Keratinocyte (primary cell): ENCODE measurements around the gene NCK1. TPM values are rescaled to one million over a fixed set of nuclear protein-coding genes. Genes with fewer than 3 reads are reported as not detected.

ENCODE experiments used
- DNase-seq: peaks from one replicate; pipeline ENCODE4 v3.0.0-alpha.2; 2011; ENCODE audit warnings: low read depth, missing footprints, low spot score
- FAIRE-seq: peaks from 2 replicates; lab custom pipeline; 2011; peaks lifted over from hg19 to GRCh38; lab: Jason Lieb, UNC
- H2AFZ ChIP-seq: 2 replicates; pipeline ENCODE4 v1.6.0; 2012; ENCODE audit warnings: low read length, control low read depth, inconsistent platforms; ENCODE audit not compliant: control insufficient read depth
- H3K27ac ChIP-seq: 2 replicates; pipeline ENCODE4 v1.5.1; 2011; ENCODE audit warnings: low read length; ENCODE audit not compliant: control insufficient read depth, insufficient read depth
- H3K27me3 ChIP-seq: 3 replicates; pipeline ENCODE4 v1.6.0; 2011; ENCODE audit warnings: low read length; ENCODE audit not compliant: control insufficient read depth, insufficient read depth; ENCODE audit errors: extremely low read depth
- H3K36me3 ChIP-seq, 2 experiments: 2 replicates in 1 of 2; 3 replicates in 1 of 2; pipeline ENCODE4 v1.5.1; 2011; ENCODE audit warnings: low read length in 2 of 2, mild to moderate bottlenecking in 1 of 2; ENCODE audit not compliant: control insufficient read depth in 2 of 2, insufficient read depth in 2 of 2; ENCODE audit errors: extremely low read depth in 1 of 2
- H3K4me1 ChIP-seq: 3 replicates; pipeline ENCODE4 v1.5.1; 2011; ENCODE audit warnings: low read length; ENCODE audit not compliant: control insufficient read depth, insufficient read depth; ENCODE audit errors: extremely low read depth
- H3K4me2 ChIP-seq: 3 replicates; pipeline ENCODE4 v1.6.0; 2011; ENCODE audit warnings: low read depth, low read length; ENCODE audit not compliant: control insufficient read depth, insufficient read depth; ENCODE audit errors: extremely low read depth
- H3K4me3 ChIP-seq, 3 experiments: fragments of 200-600 bp in 1 of 3; sonication (generic) in 1 of 3; 2 replicates in 2 of 3; 3 replicates in 1 of 3; pipeline ENCODE4 v1.5.1; 2011 to 2016; ENCODE audit warnings: low read length in 3 of 3, mild to moderate bottlenecking in 3 of 3, control low read depth in 2 of 3, inconsistent platforms in 1 of 3, low read depth in 1 of 3, mixed read lengths in 1 of 3, mixed run types in 1 of 3, moderate library complexity in 1 of 3; ENCODE audit not compliant: control insufficient read depth in 2 of 3, insufficient read depth in 2 of 3; ENCODE audit errors: extremely low read depth in 1 of 3
- H3K79me2 ChIP-seq: 2 replicates; pipeline ENCODE4 v1.6.0; 2012; ENCODE audit warnings: low read length; ENCODE audit not compliant: control insufficient read depth, insufficient read depth
- H3K9ac ChIP-seq: 3 replicates; pipeline ENCODE4 v1.6.0; 2011; ENCODE audit warnings: low read length; ENCODE audit not compliant: control insufficient read depth, insufficient read depth; ENCODE audit errors: extremely low read depth
- H3K9me1 ChIP-seq: 3 replicates; pipeline ENCODE4 v1.6.0; 2011; ENCODE audit warnings: low read length; ENCODE audit not compliant: control insufficient read depth, insufficient read depth; ENCODE audit errors: extremely low read depth
- H3K9me3 ChIP-seq: 2 replicates; pipeline ENCODE4 v1.5.1; 2012; ENCODE audit warnings: low read depth, low read length; ENCODE audit not compliant: control insufficient read depth
- H4K20me1 ChIP-seq: 3 replicates; pipeline ENCODE4 v1.6.0; 2011; ENCODE audit warnings: low read length; ENCODE audit not compliant: control insufficient read depth, insufficient read depth; ENCODE audit errors: extremely low read depth
- EZH2 ChIP-seq: IDR thresholded peaks from one replicate; pipeline ENCODE4 v1.6.1; 2012; ENCODE audit warnings: inconsistent platforms, mild to moderate bottlenecking, low read length, moderate library complexity
- dilution Hi-C: fragments of 300-500 bp; cut with MboI; formaldehyde crosslinking; loops from one replicate; pipeline ENCODE4 v1.7.0; 2020; ENCODE audit warnings: low sequenced_read_pairs; ENCODE audit not compliant: extremely low pct_ligation_motif_present
- polyA plus RNA-seq, 5 experiments: library from polyadenylated mRNA; depleted of rRNA in 3 of 5; stranded (reverse) in 3 of 5; stranded (forward) in 1 of 5; unstranded in 1 of 5; fragments of >200 nt; gene quantifications; 1 replicate in 1 of 5; 2 replicates in 3 of 5; 3 replicates in 1 of 5; pipeline versions ENCODE4 v1.2.1 to v1.2.3, GENCODE V29; 2011 to 2012; ENCODE audit warnings: missing spikeins in 2 of 5, low read depth in 1 of 5, low replicate concordance in 1 of 5
- TF ChIP-seq, protein P1 (sequence below), 3 experiments: IDR thresholded peaks in 1 of 3; conservative IDR thresholded peaks in 1 of 3; optimal IDR thresholded peaks in 1 of 3; 2 replicates in 2 of 3; 3 replicates in 1 of 3; pipeline versions ENCODE3 to v1.5.1; 2011; ENCODE audit warnings: low read length in 3 of 3, mild to moderate bottlenecking in 3 of 3, moderate library complexity in 2 of 3, control low read depth in 1 of 3, inconsistent platforms in 1 of 3; ENCODE audit not compliant: insufficient read depth in 2 of 3; ENCODE audit errors: extremely low read depth in 1 of 3

Gene NCK1
- polyA plus RNA-seq, 1 donor (not counting 4 experiments of a cell fraction or from before 2014, with no cell fraction given), result 57.9 TPM

DNA sequence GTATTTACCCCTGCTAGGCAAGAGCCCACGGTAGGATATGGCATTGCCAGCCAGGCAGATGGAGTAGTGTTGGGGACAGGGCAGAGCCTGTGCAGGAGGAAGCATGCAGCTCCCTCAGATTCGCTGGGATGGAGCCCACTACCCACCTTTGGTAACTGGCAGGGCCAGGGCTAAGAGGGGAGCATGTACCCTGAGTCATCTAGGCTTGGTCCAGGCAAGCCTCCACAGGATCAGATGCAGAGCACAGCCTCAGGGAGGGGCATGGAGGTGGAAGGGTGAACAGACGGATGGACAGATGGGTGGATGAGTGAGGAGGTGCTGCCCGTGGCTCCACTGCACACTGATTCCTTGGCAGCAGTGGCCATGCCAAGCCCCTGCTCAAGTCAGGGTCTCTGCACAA lies 128.8 kb downstream of the NCK1 start:
- no peak for DNase-seq
- no peak overlapping the region for H3K4me3 ChIP-seq
- no peak overlapping the region for H2AFZ ChIP-seq
- TF ChIP-seq, protein P1, sequence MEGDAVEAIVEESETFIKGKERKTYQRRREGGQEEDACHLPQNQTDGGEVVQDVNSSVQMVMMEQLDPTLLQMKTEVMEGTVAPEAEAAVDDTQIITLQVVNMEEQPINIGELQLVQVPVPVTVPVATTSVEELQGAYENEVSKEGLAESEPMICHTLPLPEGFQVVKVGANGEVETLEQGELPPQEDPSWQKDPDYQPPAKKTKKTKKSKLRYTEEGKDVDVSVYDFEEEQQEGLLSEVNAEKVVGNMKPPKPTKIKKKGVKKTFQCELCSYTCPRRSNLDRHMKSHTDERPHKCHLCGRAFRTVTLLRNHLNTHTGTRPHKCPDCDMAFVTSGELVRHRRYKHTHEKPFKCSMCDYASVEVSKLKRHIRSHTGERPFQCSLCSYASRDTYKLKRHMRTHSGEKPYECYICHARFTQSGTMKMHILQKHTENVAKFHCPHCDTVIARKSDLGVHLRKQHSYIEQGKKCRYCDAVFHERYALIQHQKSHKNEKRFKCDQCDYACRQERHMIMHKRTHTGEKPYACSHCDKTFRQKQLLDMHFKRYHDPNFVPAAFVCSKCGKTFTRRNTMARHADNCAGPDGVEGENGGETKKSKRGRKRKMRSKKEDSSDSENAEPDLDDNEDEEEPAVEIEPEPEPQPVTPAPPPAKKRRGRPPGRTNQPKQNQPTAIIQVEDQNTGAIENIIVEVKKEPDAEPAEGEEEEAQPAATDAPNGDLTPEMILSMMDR (optimal IDR thresholded peaks at IDR 0.05 in 1 of 3, IDR thresholded peaks at IDR 0.05 in 1 of 3, conservative IDR thresholded peaks at IDR 0.05 in 1 of 3; ENCODE audit: extremely low read depth in 1 of 3, insufficient read depth in 2 of 3, low read length in 3 of 3), result no peak
- TF ChIP-seq EZH2, result no peak
- dilution Hi-C loops, result no loop called here
- no peak overlapping the region for H3K9ac ChIP-seq
- peak overlapping the region; percentile 49 for H3K4me2 ChIP-seq
- peaks cover 2% of the 10 kb centered on the region for H4K20me1 ChIP-seq
- peak; percentile 91 for FAIRE-seq
- peaks cover 2% of the 10 kb centered on the region for H3K9me1 ChIP-seq
- peak overlapping the region; percentile 66 for H3K27ac ChIP-seq
- no peaks in the 10 kb centered on the region for H3K9me3 ChIP-seq
- peaks cover 13% of the 10 kb centered on the region for H3K79me2 ChIP-seq
- H3K27me3 ChIP-seq, result no peaks in the 10 kb centered on the region
- peaks cover 64% of the 10 kb centered on the region for H3K4me1 ChIP-seq
- H3K36me3 ChIP-seq, result peaks cover 24 to 47% of the 10 kb centered on the region in 2 experiments

DNA sequence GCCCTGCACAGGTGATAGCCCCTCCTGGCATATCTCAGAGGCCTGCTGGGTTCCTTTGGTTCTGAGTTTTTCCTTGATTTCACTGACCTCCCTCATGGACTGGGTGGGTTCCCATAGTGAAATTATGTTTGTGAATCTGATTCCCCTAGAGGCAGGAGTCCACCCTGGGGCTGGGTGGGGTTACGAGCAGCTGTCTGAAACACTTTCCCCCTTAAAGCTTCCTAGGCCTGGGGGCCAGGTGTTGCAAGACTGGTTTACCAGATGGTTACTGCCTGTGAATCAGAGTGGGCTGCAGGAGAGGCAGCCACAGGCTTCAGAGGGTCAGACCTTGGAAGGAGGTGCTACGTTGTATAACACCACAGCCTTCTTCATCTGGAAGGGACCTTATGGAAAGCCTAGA lies 130.1 kb downstream of the NCK1 start:
- dilution Hi-C loops, result no loop called here
- Histone ChIP-seq H3K4me3 (no peak overlapping the region), H3K4me2 (no peak overlapping the region), H3K4me1 (peaks cover 74% of the 10 kb centered on the region), H3K9me1 (peaks cover 2% of the 10 kb centered on the region), H4K20me1 (peaks cover 2% of the 10 kb centered on the region), H3K27ac (no peak overlapping the region), H2AFZ (no peak overlapping the region), H3K27me3 (no peaks in the 10 kb centered on the region), H3K36me3 (peaks cover 24 to 51% of the 10 kb centered on the region in 2 experiments), H3K9me3 (no peaks in the 10 kb centered on the region), H3K9ac (no peak overlapping the region), H3K79me2 (peaks cover 9% of the 10 kb centered on the region)
- DNase-seq (no peak), FAIRE-seq (no peak)
- TF ChIP-seq EZH2, result no peak
- TF ChIP-seq, protein P1 (optimal IDR thresholded peaks at IDR 0.05 in 1 of 3, IDR thresholded peaks at IDR 0.05 in 1 of 3, conservative IDR thresholded peaks at IDR 0.05 in 1 of 3; ENCODE audit: extremely low read depth in 1 of 3, insufficient read depth in 2 of 3, low read length in 3 of 3), result no peak
